GM18858 (cell line): Measurements from ENCODE around the gene CFAP100.

ENCODE experiments used
- ATAC-seq: cut with Tn5 transposase; IDR thresholded peaks from one replicate; pipeline ENCODE4 v1.9.1; 2021; ENCODE audit not compliant: unreplicated experiment

The CFAP100 gene

GRCh38 chr3:126419886-126420786, 25.4 kb downstream of the CFAP100 start:
- ATAC-seq: no peak

- ATAC-seq: no peak
Observed at GRCh38 chr3:126421573-126422119, 26.9 kb downstream of the CFAP100 start.

- no peak for ATAC-seq
Observed at GRCh38 chr3:126422121-126422520, 27.4 kb downstream of the CFAP100 start.

- no peak for ATAC-seq
Observed at GRCh38 chr3:126422571-126423091, 27.9 kb downstream of the CFAP100 start.

GRCh38 chr3:126423191-126424038, 28.7 kb downstream of the CFAP100 start:
- ATAC-seq: no peak

- no peak for ATAC-seq
Observed at GRCh38 chr3:126424039-126424717, 29.5 kb downstream of the CFAP100 start.

- ATAC-seq: no peak
Observed at GRCh38 chr3:126424751-126425150, 30.0 kb downstream of the CFAP100 start.

- no peak for ATAC-seq
Observed at GRCh38 chr3:126431103-126431534, 36.4 kb downstream of the CFAP100 start.

GRCh38 chr3:126432361-126433104, 37.8 kb downstream of the CFAP100 start:
- ATAC-seq: no peak

- no peak for ATAC-seq
Observed at GRCh38 chr3:126433105-126433430, 38.4 kb downstream of the CFAP100 start.

GRCh38 chr3:126433496-126434263, 39.0 kb downstream of the CFAP100 start:
- ATAC-seq: no peak

GRCh38 chr3:126434264-126434590, 39.5 kb downstream of the CFAP100 start:
- ATAC-seq: no peak

- ATAC-seq: no peak
Observed at GRCh38 chr3:126434931-126435411, 40.3 kb downstream of the CFAP100 start.

- ATAC-seq: no peak
Observed at GRCh38 chr3:126435456-126436315, 41.0 kb downstream of the CFAP100 start.

GRCh38 chr3:126436826-126437717, 42.4 kb downstream of the CFAP100 start:
- no peak for ATAC-seq

GRCh38 chr3:126438186-126438585, 43.5 kb downstream of the CFAP100 start:
- ATAC-seq: no peak

- ATAC-seq: no peak
Observed at GRCh38 chr3:126438746-126439145, 44.0 kb downstream of the CFAP100 start.
